Left lobe of liver (tissue), 2 donors: ENCODE measurements around the gene NADK. TPM values are rescaled to one million over a fixed set of nuclear protein-coding genes. Genes with fewer than 3 reads are reported as not detected.
"Not testable (repeated sequence)": the region's sequence is repeated elsewhere in the genome, so short reads cannot be mapped to it uniquely, and the experiment has no call there.

Experiments used
- ATAC-seq: fragments of 200-7000 bp; cut with Tn5 transposase; one replicate; pipeline ENCODE4 v1.9.1; 2020; ENCODE audit warnings: mild to moderate bottlenecking, moderate library complexity
- DNase-seq: peaks from one replicate; pipeline ENCODE4 v3.0.0-alpha.2; 2020; ENCODE audit warnings: low spot score
- total RNA-seq: library from RNA; stranded (reverse); gene quantifications from one replicate; pipeline ENCODE4 v1.2.1, GENCODE V29; 2021
- donor health status: DM: no; HTN: no; CAD: no; lungs with moderate emphysema.
- donor health status: DM: no; HTN: yes; CAD: no.

The NADK gene
- total RNA-seq, 1 donor from 2014 or later = 136 TPM

- not testable (repeated sequence) for DNase-seq, ATAC-seq
Measured at GRCh38 chr1:1749941-1750340, 28.3 kb downstream of the NADK start.

GRCh38 chr1:1748686-1749321 lies 29.5 kb downstream of the NADK start:
- DNase-seq (no peak), ATAC-seq (no peak)

- peak; percentile 86 for ATAC-seq
- DNase-seq = not testable (repeated sequence)
Measured at GRCh38 chr1:1746566-1746909, 31.7 kb downstream of the NADK start.

- ATAC-seq (peak; percentile 93), DNase-seq (peak; percentile 87)
Measured at GRCh38 chr1:1745651-1746565, 32.4 kb downstream of the NADK start.

- ATAC-seq, DNase-seq: not testable (repeated sequence)
Measured at GRCh38 chr1:1742529-1742928, 35.7 kb downstream of the NADK start.

- ATAC-seq, DNase-seq: not testable (repeated sequence)
Measured at GRCh38 chr1:1741013-1741412, 37.3 kb downstream of the NADK start.

- DNase-seq = not testable (repeated sequence)
- ATAC-seq = peak; percentile 16
Measured at GRCh38 chr1:1738799-1739337, 39.4 kb downstream of the NADK start.

GRCh38 chr1:1737675-1738590 lies 40.3 kb downstream of the NADK start:
- not testable (repeated sequence) for ATAC-seq, DNase-seq

GRCh38 chr1:1732381-1732780 lies 45.9 kb downstream of the NADK start:
- ATAC-seq (no peak), DNase-seq (no peak)

GRCh38 chr1:1730870-1731269 lies 47.4 kb downstream of the NADK start:
- no peak for ATAC-seq
- no peak for DNase-seq

- not testable (repeated sequence) for DNase-seq, ATAC-seq
Measured at GRCh38 chr1:1730230-1730629, 48.0 kb downstream of the NADK start.

GRCh38 chr1:1729116-1729816 lies 49.0 kb downstream of the NADK start:
- ATAC-seq, DNase-seq: not testable (repeated sequence)

- ATAC-seq = not testable (repeated sequence)
Measured at GRCh38 chr1:1728308-1729005, 49.8 kb downstream of the NADK start.

GRCh38 chr1:1727131-1727651 lies 51.1 kb downstream of the NADK start:
- not testable (repeated sequence) for ATAC-seq, DNase-seq

More at GRCh38 chr1:1728308-1729005, 49.8 kb downstream of the NADK start:
- DNase-seq = not testable (repeated sequence)

- DNase-seq, ATAC-seq: not testable (repeated sequence)
Measured at GRCh38 chr1:1726088-1726487, 52.2 kb downstream of the NADK start.

GRCh38 chr1:1724035-1724864 lies 54.0 kb downstream of the NADK start, which contains the start of gene CDK11A:
Gene CDK11A, minus strand, starts transcription at chr1:1724357. Its CDS starts 1,539 bp downstream, at chr1:1722818.
- ATAC-seq (peak; percentile 89), DNase-seq (peak; percentile 98)

- DNase-seq = no peak
- no peak for ATAC-seq
Measured at GRCh38 chr1:1721201-1721600, 57.1 kb downstream of the NADK start.
